Esophagus squamous epithelium (tissue), 4 donors: Measurements from ENCODE around the gene HSPBP1.

ENCODE experiments used
- POLR2A ChIP-seq, 4 donors: fragments of 450-650 bp; IDR thresholded peaks; one replicate each; pipeline ENCODE4 v1.6.1; 2017; ENCODE audit warnings: antibody characterized with exemption in 4 of 4, mild to moderate bottlenecking in 4 of 4, moderate library complexity in 3 of 4
- TF ChIP-seq, protein P1 (sequence below), 6 experiments: fragments of 450-650 bp in 4 of 6; fragments of 200-600 bp in 2 of 6; sonication (generic) in 2 of 6; IDR thresholded peaks; one replicate each; pipeline ENCODE4 v1.5.1; 2016 to 2019; ENCODE audit warnings: antibody characterized with exemption in 6 of 6, mild to moderate bottlenecking in 4 of 6, moderate library complexity in 4 of 6

DNA sequence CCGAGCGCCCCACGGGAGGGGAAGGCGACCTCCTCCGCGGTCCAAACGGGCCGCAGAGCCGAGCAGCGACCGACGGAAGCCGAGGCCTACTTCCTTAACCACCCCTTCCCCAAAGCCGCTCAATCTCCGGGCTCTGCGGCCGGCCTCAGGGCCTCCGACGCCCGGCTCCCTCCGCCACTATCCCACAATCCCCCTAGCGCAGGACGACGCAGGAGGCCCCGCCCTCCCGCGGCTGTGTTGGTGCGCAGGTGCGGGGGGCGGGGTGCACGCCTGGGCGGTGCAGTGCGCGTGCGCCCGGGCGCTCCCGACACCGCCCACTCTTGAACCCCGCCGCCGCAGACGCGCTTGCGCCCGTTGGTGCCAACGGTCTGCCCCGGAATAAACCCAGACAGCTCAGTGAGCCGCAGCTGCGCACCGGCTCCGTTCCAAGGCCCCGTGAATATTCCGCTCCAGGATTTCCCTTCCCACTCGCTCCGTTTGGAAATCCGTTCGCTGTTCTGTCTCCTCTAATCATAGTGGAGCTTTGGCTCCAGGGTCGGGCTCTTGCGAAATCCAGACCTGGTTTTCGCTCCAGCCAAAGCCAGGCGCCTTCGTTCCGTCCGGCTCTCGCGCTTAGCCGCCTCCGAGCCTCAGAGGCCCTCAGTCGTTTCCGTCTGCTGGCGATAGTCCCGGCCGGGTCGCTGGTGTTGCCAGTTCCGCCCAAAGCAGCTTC is 20.9 kb downstream of the HSPBP1 start, which contains the start of gene PPP6R1:
- TF ChIP-seq, protein P1, sequence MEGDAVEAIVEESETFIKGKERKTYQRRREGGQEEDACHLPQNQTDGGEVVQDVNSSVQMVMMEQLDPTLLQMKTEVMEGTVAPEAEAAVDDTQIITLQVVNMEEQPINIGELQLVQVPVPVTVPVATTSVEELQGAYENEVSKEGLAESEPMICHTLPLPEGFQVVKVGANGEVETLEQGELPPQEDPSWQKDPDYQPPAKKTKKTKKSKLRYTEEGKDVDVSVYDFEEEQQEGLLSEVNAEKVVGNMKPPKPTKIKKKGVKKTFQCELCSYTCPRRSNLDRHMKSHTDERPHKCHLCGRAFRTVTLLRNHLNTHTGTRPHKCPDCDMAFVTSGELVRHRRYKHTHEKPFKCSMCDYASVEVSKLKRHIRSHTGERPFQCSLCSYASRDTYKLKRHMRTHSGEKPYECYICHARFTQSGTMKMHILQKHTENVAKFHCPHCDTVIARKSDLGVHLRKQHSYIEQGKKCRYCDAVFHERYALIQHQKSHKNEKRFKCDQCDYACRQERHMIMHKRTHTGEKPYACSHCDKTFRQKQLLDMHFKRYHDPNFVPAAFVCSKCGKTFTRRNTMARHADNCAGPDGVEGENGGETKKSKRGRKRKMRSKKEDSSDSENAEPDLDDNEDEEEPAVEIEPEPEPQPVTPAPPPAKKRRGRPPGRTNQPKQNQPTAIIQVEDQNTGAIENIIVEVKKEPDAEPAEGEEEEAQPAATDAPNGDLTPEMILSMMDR (IDR thresholded peaks at IDR 0.05) = peak in 2 of 6 experiments; percentile 17 to 42
- peak in 3 of 4 donors; percentile 83 to 97 (median 94) for TF ChIP-seq POLR2A (IDR thresholded peaks at IDR 0.05)
